ENCODE data around the gene ZRANB2. TPM values are rescaled to one million over a fixed set of nuclear protein-coding genes. Genes with fewer than 3 reads are reported as not detected.

ZRANB2 gene
- total RNA-seq, 2 donors from 2014 or later, result 56.3 to 86.7 TPM

DNA sequence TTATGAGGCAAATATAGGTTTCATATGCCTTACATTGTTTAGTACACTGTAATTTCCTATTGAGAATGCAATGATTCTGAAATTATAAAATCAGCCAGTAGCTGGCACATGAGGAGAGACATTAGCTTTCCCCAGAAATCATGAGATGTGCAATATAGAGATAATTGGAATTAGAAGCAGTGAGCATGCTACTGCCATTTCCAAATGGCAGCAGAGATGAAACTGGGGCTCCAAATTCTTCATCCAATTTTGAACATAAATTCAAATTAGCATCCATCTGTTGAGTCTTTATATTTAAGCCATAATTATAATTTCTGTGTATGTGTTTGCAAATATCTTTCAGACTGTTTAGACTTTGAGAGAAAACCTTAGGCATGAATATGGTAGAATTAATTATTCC, 62.0 kb downstream of the ZRANB2 start:
- DNase-seq, result no peak
- intact Hi-C loops (cut with DNase I), result no loop called here

DNA sequence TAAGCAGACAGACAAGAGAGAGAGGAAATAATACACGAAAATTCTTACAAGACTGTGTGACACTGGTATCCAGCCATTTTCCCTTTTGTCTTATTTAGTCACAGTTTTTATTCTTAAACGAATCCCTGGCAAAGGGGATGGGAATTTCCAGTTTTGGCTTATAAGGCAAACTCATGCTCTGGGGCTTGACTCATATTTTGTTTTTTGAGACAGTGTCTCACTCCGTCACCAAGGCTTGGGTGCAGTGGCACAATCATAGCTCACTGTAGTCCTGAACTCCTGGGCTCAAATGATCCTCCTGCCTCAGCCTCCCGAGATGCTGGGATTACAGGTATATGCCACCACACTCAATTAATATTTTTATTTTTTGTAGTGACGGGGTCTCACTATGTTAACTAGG, 65.1 kb downstream of the ZRANB2 start:
- TF ChIP-seq, protein P1, sequence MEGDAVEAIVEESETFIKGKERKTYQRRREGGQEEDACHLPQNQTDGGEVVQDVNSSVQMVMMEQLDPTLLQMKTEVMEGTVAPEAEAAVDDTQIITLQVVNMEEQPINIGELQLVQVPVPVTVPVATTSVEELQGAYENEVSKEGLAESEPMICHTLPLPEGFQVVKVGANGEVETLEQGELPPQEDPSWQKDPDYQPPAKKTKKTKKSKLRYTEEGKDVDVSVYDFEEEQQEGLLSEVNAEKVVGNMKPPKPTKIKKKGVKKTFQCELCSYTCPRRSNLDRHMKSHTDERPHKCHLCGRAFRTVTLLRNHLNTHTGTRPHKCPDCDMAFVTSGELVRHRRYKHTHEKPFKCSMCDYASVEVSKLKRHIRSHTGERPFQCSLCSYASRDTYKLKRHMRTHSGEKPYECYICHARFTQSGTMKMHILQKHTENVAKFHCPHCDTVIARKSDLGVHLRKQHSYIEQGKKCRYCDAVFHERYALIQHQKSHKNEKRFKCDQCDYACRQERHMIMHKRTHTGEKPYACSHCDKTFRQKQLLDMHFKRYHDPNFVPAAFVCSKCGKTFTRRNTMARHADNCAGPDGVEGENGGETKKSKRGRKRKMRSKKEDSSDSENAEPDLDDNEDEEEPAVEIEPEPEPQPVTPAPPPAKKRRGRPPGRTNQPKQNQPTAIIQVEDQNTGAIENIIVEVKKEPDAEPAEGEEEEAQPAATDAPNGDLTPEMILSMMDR (IDR thresholded peaks at IDR 0.05), result no peak

More for the DNA sequence above, 62.0 kb downstream of the ZRANB2 start:
- Histone ChIP-seq H3K4me1 (no peaks in the 10 kb centered on the region), H3K27me3 (no peaks in the 10 kb centered on the region), H3K4me3 (no peak overlapping the region), H3K27ac (no peak overlapping the region), H3K9ac (ENCODE audit: low read depth in 2 of 2, low read length in 2 of 2) (no peak overlapping the region), H3K9me3 (no peaks in the 10 kb centered on the region), H3K36me3 (no peaks in the 10 kb centered on the region)
- TF ChIP-seq, protein P1 (IDR thresholded peaks at IDR 0.05), result no peak

DNA sequence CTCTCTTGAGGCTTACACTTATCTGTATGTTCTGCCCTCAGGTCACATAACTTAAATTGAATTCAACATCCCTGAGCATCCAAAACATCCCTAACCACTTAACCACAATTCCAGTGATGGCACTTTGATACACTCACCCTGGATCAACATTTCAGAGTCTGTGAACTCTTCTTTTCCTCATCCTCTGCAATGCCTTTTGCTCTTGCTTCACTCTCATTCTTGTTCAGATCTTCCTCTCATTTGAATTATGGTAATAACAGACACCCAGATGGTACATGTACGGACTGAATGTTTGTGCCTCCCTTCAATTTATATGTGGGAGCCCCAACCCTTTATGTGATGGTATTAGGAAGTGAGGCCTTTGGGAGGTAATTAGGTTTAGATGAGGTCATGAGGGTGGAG, 66.7 kb downstream of the ZRANB2 start:
- no peaks in the 10 kb centered on the region for H3K27me3 ChIP-seq
- no peaks in the 10 kb centered on the region for H3K4me1 ChIP-seq
- no peaks in the 10 kb centered on the region for H3K9me3 ChIP-seq
- TF ChIP-seq, protein P1 (IDR thresholded peaks at IDR 0.05), result no peak
- H3K27ac ChIP-seq, result no peak overlapping the region
- no peak overlapping the region for H3K4me3 ChIP-seq
- H3K9ac ChIP-seq (ENCODE audit: low read depth in 2 of 2, low read length in 2 of 2), result no peak overlapping the region
- intact Hi-C loops (cut with DNase I), result no loop called here
- DNase-seq, result no peak
- H3K36me3 ChIP-seq, result no peaks in the 10 kb centered on the region

More for the DNA sequence above, 65.1 kb downstream of the ZRANB2 start:
- Histone ChIP-seq H3K27ac (no peak overlapping the region), H3K4me1 (no peaks in the 10 kb centered on the region), H3K9me3 (no peaks in the 10 kb centered on the region), H3K4me3 (no peak overlapping the region), H3K27me3 (no peaks in the 10 kb centered on the region), H3K9ac (ENCODE audit: low read depth in 2 of 2, low read length in 2 of 2) (no peak overlapping the region), H3K36me3 (no peaks in the 10 kb centered on the region)
- no peak for DNase-seq
- intact Hi-C loops (cut with DNase I), result no loop called here

Small RNA genes lying within 50 kb of the gene (microRNA-seq; reads per million reads assigned to microRNA genes)
- 377 reads per million, percentile 68 among the genes with 10 or more reads in this experiment for gene MIR186

Other genes with a start within 250 kb of the ZRANB2 start
- 1 to 10 TPM; 1.2 to 3.7 TPM for gene PTGER3, start 33.2 kb downstream of the ZRANB2 start, total RNA-seq